NCI-H2107 treated with DMSO at 0.1 percent for 48 hours (cell line): ENCODE data around the gene PNP.
A peak's percentile ranks its signal among the peaks of the same experiment; 100 is the strongest.
"Not testable (repeated sequence)": the region's sequence is repeated elsewhere in the genome, so short reads cannot be mapped to it uniquely, and the experiment has no call there.

Source experiments
- DNase-seq: peaks from one replicate; lab custom pipeline; 2025; ENCODE audit not compliant: unreplicated experiment; lab: John Stamatoyannopoulos, UW

Gene PNP

DNA sequence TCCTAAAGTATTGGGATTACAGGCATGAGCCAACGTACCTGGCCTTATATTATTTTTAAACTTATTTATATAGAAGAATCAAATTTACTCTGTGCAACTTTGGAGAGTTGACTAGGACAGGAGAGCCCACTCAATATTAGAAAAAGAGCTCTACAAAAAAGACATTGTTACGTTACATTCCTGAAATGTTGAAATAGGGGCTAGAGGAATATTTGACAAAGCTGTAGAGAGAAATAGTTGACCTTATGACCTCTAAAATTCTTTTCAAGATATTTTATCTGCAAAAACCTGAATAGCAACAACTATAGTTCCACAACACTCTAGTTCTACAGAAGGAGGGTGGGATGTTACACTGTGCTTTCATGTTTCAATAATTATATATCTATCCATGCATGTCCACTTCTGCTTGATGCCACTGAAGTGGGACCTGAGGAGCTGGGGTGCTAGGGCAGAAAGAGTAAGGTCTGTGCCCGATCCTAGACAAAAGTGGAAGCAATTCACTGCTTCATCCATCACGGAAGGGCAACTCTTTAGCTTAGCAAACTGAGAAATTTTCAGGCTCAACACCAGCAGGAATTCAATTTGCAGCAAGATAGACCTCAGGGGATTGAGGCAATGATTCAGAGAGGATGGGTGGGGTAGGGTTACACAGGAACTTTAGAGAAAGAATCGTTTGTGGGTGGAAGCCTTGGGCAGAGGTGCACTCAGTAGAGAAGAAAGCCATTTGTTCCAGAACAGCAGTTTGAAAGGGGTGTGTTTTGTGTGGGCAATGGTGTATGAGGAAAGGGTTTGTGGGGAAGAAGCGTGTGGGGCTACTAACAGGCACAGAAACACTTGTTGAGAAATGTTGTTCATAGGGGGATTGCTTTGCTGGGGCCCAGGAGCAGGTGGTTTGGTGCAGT is 20.1 kb downstream of the PNP start:
- peak; percentile 64 for DNase-seq

DNA sequence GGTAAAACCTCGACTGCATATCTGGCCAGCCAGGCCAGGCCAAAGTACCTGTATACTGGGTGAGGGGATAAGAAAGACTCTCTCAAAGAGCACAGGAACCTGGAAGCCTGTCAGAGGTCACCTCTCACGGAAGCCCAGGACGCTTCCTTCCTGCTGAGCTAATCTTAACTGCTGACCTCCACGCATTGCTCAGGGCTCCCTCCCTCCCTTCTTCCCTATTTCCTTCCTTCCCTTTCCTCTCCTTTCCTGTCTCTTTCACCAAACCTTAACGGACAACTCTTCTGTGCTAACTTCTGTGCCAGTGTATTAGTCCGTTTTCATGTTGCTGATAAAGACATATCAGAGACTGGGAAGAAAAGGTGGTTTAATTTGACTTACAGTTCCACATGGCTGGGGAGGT is 21.4 kb downstream of the PNP start:
- no peak for DNase-seq

DNA sequence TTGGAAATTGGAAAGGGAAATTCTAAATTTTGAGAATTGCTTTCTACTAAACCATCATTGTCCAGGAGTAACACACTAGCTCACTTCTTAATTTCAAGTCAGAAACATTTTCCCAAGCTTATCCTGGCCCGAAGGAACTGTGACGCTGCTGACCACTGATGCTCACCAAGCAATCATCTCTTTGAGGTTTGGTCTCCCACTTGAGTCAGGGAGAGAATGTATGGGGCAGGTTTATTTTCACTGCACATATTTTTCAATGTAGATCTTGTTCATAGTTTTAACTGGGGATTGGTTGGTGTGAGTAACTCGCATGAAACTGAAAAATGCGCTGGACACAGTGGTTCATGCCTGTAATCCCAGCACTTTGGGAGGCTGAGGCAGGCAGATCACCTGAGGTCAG is 23.3 kb downstream of the PNP start:
- no peak for DNase-seq

DNA sequence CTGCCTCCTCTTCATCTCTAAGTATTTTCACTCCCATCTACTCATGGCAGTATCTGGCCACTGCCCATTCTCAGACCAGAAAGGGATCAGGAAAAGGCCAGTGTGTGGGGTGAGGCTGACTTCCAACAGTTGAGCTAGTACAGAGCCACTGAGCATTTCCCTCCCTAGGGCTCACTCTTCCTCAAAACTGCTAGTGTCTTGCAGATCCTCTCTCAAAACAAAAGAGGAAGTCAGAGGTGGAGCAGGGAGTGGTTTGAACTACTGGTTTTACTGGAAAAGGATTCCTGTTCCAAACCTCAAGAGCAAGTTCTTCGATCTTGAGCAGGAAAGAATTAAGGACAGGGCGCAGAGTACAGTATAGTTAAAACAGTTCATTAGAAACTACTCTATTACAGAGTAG is 24.4 kb downstream of the PNP start:
- DNase-seq = no peak

DNA sequence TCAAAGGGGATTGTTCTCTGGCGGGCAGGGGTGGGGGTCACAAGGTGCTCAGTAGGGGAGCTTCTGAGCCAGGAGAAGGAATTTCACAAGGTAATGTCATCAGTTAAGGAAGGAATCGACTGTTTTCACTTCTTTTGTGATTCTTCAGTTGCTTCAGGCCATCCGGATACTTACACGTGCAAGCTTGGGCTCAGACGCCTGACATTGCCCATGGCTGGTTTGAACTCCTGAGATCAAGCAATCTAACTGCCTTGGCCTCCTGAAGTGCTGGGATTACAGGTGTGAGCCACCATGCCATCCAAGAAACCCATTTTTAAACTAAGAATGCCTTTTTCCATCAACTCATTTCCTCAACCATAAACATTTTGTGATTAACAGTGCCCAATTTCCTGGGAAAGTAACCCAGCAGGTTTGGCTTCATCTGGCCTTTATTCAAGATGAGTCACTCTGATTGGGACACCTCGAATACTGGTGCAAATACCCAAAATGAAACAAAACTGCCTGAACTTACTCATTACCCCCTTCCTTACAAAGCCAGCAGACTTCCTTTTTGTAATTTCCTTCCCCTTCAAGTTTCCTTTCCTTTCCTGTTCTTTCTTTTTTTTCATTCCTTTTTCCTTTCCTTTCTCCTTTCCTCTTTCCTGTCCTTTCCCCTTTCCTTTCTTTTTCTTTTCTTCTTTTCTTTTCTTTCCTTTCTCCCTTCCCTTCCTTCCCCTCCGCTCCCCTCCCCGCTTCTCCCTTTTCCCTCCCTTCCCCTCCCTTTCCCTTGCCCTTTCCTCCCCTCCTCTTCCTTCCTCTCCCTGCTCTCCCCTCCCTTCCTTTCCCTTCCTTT is 25.9 kb downstream of the PNP start:
- no peak for DNase-seq

DNA sequence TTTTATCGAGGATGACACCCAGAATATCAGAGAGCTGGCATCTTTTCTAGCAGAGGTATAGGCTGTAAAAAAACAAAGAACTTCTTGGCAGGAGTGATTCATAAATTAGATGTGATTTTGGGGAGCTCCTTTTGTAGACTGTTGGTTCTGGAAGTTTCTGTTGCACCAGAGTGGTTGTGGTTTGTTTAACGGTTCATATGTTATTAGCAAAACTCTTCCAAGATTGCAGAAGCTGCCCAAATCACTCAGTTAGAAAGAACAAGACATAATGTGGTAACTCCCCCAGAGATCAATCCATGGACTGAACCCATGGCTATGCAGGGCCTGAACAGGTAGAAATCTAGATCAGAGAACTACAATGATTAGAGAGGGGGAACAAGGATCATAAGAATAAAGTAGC is 29.4 kb downstream of the PNP start:
- no peak for DNase-seq

DNA sequence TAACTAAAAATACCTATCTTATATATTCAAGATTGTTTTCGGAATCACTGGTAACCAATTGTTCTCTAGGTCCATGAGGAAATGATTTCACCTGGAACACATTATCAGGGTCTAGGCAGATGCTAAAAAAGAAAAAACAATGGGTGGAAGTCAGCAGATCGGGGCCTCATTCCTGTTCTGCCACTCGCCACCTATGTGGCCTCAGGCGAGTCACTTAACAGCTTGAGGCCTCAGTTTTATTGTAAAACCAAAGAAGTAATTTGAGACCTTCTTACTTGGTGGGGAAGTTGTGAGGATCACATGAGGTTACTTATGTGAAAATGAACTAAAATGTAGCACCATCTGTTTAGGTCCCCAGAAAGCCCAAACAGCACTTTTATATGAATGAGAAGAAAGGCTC is 29.9 kb downstream of the PNP start:
- peak; percentile 31 for DNase-seq

DNA sequence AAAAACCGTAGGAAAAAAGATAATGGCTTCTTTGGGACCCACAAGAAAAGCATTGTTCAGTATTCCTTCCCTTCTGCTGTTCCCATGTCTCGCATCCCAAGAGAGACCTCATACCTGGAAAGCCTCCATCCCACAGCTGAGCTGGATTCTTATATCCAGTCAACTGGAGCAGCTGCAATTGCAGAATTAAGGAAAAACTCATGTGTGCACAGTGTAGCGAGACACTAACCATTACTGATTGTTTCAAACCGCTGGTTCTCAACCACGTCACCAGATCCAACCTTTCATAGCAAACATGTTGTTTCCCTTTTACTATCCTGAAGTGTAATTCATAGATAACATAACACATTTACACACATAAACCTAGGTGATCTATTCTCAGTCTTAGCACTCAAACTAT is 30.7 kb downstream of the PNP start:
- no peak for DNase-seq

DNA sequence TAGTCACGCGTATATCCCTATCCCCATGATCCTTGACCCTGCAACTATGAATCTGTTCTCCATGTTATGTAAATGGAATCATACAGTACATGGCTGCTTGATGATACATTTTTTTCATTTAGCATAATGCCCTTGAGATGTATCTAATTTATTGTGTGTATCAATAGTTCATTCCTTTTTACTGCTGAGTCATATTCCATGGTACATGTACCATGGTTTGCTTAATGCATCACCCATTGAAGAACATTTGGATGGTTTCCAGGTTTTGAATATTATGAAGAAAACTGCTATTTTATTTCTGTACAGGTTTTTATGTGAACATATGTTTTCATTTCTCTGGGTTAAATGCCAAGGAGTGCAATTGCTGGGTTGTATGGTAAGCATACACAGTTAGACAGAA is 32.1 kb downstream of the PNP start:
- no peak for DNase-seq

DNA sequence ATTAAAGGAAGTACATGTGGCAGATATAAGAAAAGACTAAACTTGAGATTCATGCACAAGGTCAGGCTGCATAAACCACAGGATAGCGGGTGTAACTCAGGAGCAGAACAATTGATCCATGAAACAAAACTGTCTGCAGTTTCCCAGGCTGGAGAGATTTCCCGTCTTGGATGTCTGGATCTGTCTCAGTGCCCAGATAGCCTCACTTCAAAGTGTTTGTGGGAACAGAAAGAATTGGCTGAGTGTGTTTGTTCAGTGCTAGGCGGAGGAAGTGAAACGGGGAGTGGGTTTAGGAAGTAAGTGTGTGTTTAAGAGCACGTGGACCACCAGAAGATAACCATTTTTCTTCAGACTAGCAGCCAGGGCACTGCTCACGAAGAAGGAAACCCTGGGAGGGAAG is 34.7 kb downstream of the PNP start:
- DNase-seq = no peak

DNA sequence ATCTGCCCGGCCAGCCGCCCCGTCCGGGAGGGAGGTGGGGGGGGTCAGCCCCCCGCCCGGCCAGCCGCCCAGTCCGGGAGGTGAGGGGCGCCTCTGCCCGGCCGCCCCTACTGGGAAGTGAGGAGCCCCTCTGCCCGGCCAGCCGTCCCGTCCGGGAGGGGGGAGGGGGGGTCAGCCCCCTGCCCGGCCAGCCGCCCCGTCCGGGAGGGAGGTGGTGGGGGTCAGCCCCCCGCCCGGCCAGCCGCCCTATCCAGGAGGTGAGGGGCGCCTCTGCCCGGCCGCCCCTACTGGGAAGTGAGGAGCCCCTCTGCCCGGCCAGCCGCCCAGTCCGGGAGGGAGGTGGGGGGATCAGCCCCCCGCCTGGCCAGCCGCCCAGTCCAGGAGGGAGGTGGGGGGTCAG is 37.1 kb downstream of the PNP start:
- not testable (repeated sequence) for DNase-seq

DNA sequence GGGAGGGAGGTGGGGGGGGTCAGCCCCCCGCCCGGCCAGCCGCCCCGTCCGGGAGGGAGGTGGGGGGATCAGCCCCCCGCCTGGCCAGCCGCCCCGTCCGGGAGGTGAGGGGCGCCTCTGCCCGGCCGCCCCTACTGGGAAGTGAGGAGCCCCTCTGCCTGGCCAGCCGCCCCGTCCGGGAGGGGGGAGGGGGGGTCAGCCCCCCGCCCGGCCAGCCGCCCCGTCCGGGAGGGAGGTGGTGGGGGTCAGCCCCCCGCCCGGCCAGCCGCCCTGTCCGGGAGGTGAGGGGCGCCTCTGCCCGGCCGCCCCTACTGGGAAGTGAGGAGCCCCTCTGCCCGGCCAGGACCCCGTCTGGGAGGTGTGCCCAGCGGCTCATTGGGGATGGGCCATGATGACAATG is 37.5 kb downstream of the PNP start:
- not testable (repeated sequence) for DNase-seq

DNA sequence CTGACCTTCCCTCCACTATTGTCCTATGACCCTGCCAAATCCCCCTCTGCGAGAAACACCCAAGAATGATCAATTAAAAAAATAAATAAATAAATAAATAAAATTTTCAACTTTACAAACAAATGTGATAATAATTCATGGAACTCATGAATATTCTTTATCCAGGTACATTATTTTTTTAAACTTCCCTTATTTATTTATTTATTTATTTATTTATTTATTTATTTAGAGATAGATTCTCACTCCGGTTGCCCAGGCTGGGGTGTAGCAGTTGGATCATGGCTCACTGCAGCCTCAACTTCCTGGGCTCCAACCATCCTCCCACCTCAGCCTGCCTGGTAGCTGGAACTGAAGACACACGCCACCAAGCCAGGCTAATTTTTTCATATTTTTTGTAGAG is 38.3 kb downstream of the PNP start:
- DNase-seq = not testable (repeated sequence)

DNA sequence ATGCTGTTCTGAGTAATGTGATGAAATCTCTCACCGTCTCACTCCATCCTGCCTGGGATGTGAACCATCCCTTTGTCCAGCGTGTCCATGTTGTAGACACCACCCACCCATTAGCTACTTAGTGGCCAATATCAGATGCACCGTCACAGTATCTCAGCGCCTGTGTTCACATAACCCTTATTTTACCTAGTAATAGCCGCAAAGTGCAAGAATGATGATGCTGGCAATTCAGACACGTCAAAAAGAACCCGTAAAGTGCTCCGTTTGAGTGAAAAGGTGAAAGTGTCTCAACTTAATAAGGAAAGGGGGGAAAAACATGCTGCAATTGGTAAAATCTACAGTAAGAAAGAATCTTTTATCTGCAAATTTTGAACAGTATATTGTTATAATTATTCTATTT is 39.2 kb downstream of the PNP start:
- no peak for DNase-seq

DNA sequence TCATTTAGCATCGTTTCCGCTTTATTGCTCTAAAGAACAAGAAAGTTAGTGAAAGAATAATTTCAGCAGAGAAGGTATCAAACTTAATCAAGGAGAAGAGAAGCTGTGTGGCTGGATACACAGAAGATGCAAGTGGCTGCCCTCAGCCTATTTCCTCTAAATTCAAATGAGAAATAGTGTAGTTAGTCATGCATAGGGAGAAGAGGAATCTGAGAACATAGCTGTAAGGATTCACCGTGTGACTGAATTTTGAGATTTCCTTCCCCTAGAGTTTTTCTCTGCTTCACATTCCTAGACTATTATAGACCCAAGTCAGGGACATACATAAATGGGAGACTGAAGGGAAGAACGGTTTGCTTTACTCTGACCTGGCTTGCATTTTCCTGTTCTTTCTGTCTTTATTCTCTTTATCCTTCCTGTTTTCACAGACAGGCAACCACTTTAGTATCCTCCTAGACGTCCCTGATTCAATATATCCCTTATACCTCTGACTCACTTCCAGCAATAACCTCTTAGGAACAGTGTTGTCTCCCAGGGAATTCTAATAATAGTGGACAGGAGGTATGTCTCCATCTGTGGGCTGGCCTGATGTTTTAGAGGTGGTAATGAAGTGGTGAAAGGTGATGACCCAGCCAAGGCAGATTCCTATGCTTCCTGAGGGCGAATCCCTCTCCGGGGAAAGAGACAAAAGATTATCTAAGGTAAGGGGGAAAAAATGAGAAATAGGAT is 43.1 kb downstream of the PNP start:
- no peak for DNase-seq

DNA sequence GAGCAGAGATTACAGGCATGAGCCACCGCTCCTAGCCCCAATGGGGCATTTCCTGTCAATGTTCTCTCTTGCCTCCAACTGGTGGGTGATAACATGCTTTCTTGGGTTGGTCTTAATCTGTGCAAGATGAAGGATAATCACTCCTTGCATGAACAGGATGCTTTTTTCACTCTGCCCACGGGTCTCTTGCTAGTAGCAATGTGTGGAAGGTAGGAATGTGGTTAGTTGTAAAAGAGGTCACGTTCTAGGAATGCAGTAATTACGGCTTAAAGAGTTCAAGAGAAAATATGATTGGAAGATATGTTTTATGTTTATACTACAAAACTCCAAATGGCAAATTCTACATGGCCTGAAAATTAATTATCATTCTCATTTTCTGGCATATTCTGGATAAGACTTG is 46.6 kb downstream of the PNP start:
- DNase-seq = no peak

DNA sequence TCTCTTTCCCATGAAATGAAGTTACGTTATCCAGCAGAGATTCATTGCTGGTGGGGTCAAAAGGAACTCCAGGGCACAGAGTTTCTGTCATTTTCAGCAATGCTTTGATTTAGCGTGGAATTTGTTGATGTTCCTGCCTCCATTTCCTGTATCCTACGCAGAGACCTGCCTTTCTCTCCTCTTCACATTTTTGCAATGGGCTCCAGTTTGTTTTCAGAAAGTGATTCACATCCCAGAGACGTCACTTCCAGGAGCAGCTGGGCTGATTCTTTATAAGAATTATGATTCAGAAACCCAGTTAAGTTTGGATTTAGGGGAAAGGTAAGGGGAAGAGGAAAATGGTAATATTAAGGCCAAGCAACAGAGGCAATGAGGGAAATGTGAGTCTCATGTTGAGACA is 47.7 kb downstream of the PNP start:
- DNase-seq = no peak

DNA sequence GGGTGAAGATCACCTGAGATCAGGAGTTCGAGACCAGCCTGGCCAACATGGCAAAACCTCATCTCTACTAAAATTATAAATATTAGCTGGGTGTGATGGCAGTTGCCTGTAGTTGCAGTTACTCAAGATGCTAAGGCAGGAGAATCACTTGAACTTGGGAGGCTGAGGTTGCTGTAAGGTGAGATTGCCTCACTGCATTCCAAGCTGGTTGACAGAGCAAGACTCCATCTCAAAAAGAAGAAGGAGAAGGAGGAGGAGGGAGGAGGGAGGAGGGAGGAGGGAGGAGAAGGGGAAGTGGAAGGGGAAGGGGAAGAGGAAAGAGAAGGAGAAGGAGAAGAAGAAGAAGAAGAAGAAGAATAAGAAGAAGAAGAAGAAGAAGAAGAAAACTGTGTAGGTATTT is 53.1 kb downstream of the PNP start:
- no peak for DNase-seq

DNA sequence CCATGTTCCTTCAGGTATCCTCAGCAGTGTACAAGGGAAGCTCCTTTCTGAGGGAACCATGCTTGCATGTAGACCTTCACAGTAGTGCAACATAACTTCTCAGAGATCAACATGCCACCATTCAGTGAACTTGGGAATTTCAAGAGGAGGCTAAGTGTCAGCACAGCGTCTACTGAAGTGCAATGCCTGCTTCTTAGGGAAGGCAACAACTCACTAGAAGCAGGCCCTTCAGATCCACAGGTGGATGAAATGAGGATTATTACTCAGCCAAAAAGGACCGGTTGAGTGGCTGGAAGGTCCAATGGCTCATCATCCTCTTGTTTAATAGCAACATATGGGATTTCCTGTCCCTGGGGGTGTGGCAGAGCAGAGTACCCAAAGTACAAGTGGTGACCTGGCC is 54.8 kb downstream of the PNP start:
- DNase-seq = no peak
